H1 (cell line): ENCODE measurements around the gene ZNF212. TPM values are rescaled to one million over a fixed set of nuclear protein-coding genes. Genes with fewer than 3 reads are reported as not detected.

Experiments
- CTCF ChIA-PET: fragments of 300-600 bp; sonication (Branson Sonifier 250); formaldehyde crosslinking; loops from one replicate; lab custom pipeline; 2021; ENCODE audit not compliant: partially characterized antibody; lab: Charles Lee
- POLR2A ChIA-PET: fragments of 300-600 bp; sonication (Branson Sonifier 250); formaldehyde crosslinking; loops from one replicate; lab custom pipeline; 2021; ENCODE audit warnings: inconsistent platforms; ENCODE audit not compliant: partially characterized antibody; lab: Charles Lee
- DNase-seq, 2 experiments: peaks; one replicate each; pipeline versions ENCODE4 v3.0.0 to v3.0.0-alpha.2; 2010 to 2022; ENCODE audit warnings: low spot score in 2 of 2, low read depth in 1 of 2, mixed read lengths in 1 of 2
- FAIRE-seq: peaks from 2 replicates; lab custom pipeline; 2011; peaks lifted over from hg19 to GRCh38; lab: Jason Lieb, UNC
- H2AFZ ChIP-seq: 2 replicates; pipeline ENCODE4 v1.8.1; 2012; ENCODE audit warnings: low read length, inconsistent platforms
- H2AK5ac ChIP-seq: 2 replicates; pipeline ENCODE4 v1.6.1; 2013; ENCODE audit warnings: low read depth, low read length
- H2BK120ac ChIP-seq: replicated peaks from 2 replicates; pipeline ENCODE3; 2013; ENCODE audit warnings: low read depth, low read length, inconsistent platforms
- H2BK12ac ChIP-seq: 2 replicates; pipeline ENCODE4 v1.6.1; 2013; ENCODE audit warnings: low read depth, low read length
- H2BK15ac ChIP-seq: 2 replicates; pipeline ENCODE4 v1.6.1; 2013; ENCODE audit warnings: low read length
- H2BK20ac ChIP-seq: 2 replicates; pipeline ENCODE4 v1.6.1; 2013; ENCODE audit warnings: low read length
- H2BK5ac ChIP-seq: 2 replicates; pipeline ENCODE4 v1.6.1; 2013; ENCODE audit warnings: low read depth, low read length
- H3K14ac ChIP-seq: 2 replicates; pipeline ENCODE4 v1.6.1; 2013; ENCODE audit warnings: inconsistent platforms; ENCODE audit not compliant: insufficient read length
- H3K18ac ChIP-seq: 2 replicates; pipeline ENCODE4 v1.6.1; 2013; ENCODE audit warnings: low read length; ENCODE audit errors: extremely low read depth
- H3K23ac ChIP-seq: 2 replicates; pipeline ENCODE4 v1.6.1; 2013; ENCODE audit warnings: inconsistent platforms; ENCODE audit not compliant: insufficient read length
- H3K23me2 ChIP-seq: 2 replicates; pipeline ENCODE4 v1.6.1; 2013; ENCODE audit warnings: low read depth, low read length
- H3K27ac ChIP-seq: 2 replicates; pipeline ENCODE4 v1.6.1; 2011; ENCODE audit warnings: low read depth, low read length, inconsistent platforms
- H3K27me3 ChIP-seq, 4 experiments: replicated peaks in 1 of 4; 1 replicate in 1 of 4; 2 replicates in 3 of 4; pipeline versions ENCODE4 v1.6.1 to v1.8.1; 2011 to 2013; ENCODE audit warnings: low read length in 3 of 4, mild to moderate bottlenecking in 3 of 4, inconsistent platforms in 2 of 4, mixed read lengths in 2 of 4, moderate library complexity in 1 of 4; ENCODE audit not compliant: control insufficient read depth in 3 of 4, insufficient read depth in 3 of 4; ENCODE audit errors: extremely low read depth in 1 of 4
- H3K36me3 ChIP-seq, 4 experiments: 2 replicates each; pipeline versions ENCODE4 v1.6.1 to v1.8.1; 2011 to 2013; ENCODE audit warnings: mild to moderate bottlenecking in 4 of 4, low read length in 3 of 4, moderate library complexity in 2 of 4, control low read depth in 1 of 4, inconsistent platforms in 1 of 4; ENCODE audit not compliant: insufficient read depth in 4 of 4, control insufficient read depth in 2 of 4
- H3K4ac ChIP-seq: replicated peaks from 2 replicates; pipeline ENCODE3; 2013; ENCODE audit warnings: low read length, low read depth, mixed read lengths, inconsistent platforms; ENCODE audit not compliant: insufficient read length
- H3K4me1 ChIP-seq, 4 experiments: replicated peaks in 1 of 4; 1 replicate in 1 of 4; 2 replicates in 3 of 4; pipeline versions ENCODE4 v1.6.1 to v1.8.1; 2011 to 2013; ENCODE audit warnings: low read length in 3 of 4, inconsistent platforms in 2 of 4, mixed read lengths in 1 of 4; ENCODE audit not compliant: insufficient read depth in 4 of 4, control insufficient read depth in 3 of 4
- H3K4me2 ChIP-seq, 2 experiments: 2 replicates each; pipeline versions ENCODE4 v1.6.1 to v1.8.1; 2011 to 2013; ENCODE audit warnings: low read depth in 2 of 2, low read length in 2 of 2, control low read depth in 1 of 2, inconsistent platforms in 1 of 2, mild to moderate bottlenecking in 1 of 2; ENCODE audit not compliant: insufficient read depth in 1 of 2
- H3K4me3 ChIP-seq, 4 experiments: fragments of 200-600, 300-600 bp in 1 of 4; sonication (generic), shearing (Covaris generic), sonication (Bioruptor Twin) in 1 of 4; 2 replicates each; pipeline versions ENCODE4 v1.5.1 to v1.8.1; 2011 to 2016; ENCODE audit warnings: low read length in 4 of 4, low read depth in 3 of 4, control low read depth in 2 of 4, inconsistent platforms in 2 of 4, mild to moderate bottlenecking in 2 of 4, mixed read lengths in 1 of 4, moderate library complexity in 1 of 4; ENCODE audit not compliant: insufficient read depth in 2 of 4; ENCODE audit errors: extremely low read depth in 1 of 4
- H3K56ac ChIP-seq: replicated peaks from 2 replicates; pipeline ENCODE3; 2013; ENCODE audit warnings: low read depth, mild to moderate bottlenecking, mixed read lengths, low read length, inconsistent platforms; ENCODE audit not compliant: insufficient read length
- H3K79me1 ChIP-seq: 2 replicates; pipeline ENCODE4 v1.6.1; 2013; ENCODE audit warnings: low read depth, low read length, control low read depth
- H3K79me2 ChIP-seq, 2 experiments: 2 replicates each; pipeline versions ENCODE4 v1.6.1 to v1.8.1; 2012 to 2013; ENCODE audit warnings: low read length in 2 of 2, mild to moderate bottlenecking in 2 of 2, inconsistent platforms in 1 of 2; ENCODE audit not compliant: insufficient read depth in 2 of 2, control insufficient read depth in 1 of 2
- H3K9ac ChIP-seq, 4 experiments: replicated peaks in 1 of 4; 1 replicate in 1 of 4; 2 replicates in 3 of 4; pipeline versions ENCODE4 v1.6.1 to v1.8.1; 2011 to 2013; ENCODE audit warnings: low read depth in 3 of 4, low read length in 3 of 4, control low read depth in 2 of 4, mild to moderate bottlenecking in 2 of 4, moderate library complexity in 2 of 4, inconsistent platforms in 1 of 4; ENCODE audit errors: extremely low read depth in 1 of 4
- H3K9me3 ChIP-seq, 2 experiments: 2 replicates each; pipeline versions ENCODE4 v1.6.1 to v1.8.1; 2012 to 2013; ENCODE audit warnings: mild to moderate bottlenecking in 2 of 2, moderate library complexity in 2 of 2, control low read depth in 1 of 2, inconsistent platforms in 1 of 2, low read depth in 1 of 2, low read length in 1 of 2, mixed read lengths in 1 of 2; ENCODE audit not compliant: insufficient read depth in 2 of 2
- H4K20me1 ChIP-seq, 2 experiments: replicated peaks in 1 of 2; 2 replicates each; pipeline versions ENCODE3 to v1.8.1; 2011 to 2013; ENCODE audit warnings: inconsistent platforms in 2 of 2, low read length in 2 of 2, mild to moderate bottlenecking in 1 of 2; ENCODE audit not compliant: insufficient read depth in 2 of 2, control insufficient read depth in 1 of 2
- H4K5ac ChIP-seq: 2 replicates; pipeline ENCODE4 v1.6.1; 2013; ENCODE audit warnings: low read length, low read depth, mixed read lengths, inconsistent platforms; ENCODE audit not compliant: insufficient read length
- H4K8ac ChIP-seq: 2 replicates; pipeline ENCODE4 v1.8.0; 2013; ENCODE audit warnings: mild to moderate bottlenecking, moderate library complexity, low read length, inconsistent platforms; ENCODE audit not compliant: insufficient read depth; ENCODE audit errors: extremely low read depth
- H4K91ac ChIP-seq: replicated peaks from 2 replicates; pipeline ENCODE3; 2013; ENCODE audit warnings: low read length, mixed read lengths, inconsistent platforms; ENCODE audit not compliant: insufficient read length
- POLR2A ChIP-seq, 2 experiments: IDR thresholded peaks; 1 replicate in 1 of 2; 2 replicates in 1 of 2; pipeline ENCODE4 v1.6.1; 2011; ENCODE audit warnings: low read depth in 2 of 2, low read length in 2 of 2, mild to moderate bottlenecking in 2 of 2; ENCODE audit errors: control extremely low read depth in 1 of 2
- TEAD4 ChIP-seq: IDR thresholded peaks from 2 replicates; pipeline ENCODE4 v1.6.1; 2012; ENCODE audit warnings: low read depth, low read length, inconsistent platforms, mixed read lengths
- WGBS, 2 experiments: shearing (Covaris generic) in 1 of 2; methylation state at CpG; one replicate each; pipeline versions ENCODE4 v1.1.6 to v1.1.7; 2013 to 2015; ENCODE audit warnings: low lambda C conversion rate in 2 of 2, mixed read lengths in 2 of 2, inconsistent platforms in 1 of 2, low coverage in 1 of 2, missing lambda C conversion rate in 1 of 2; ENCODE audit not compliant: insufficient replicate concordance in 2 of 2, insufficient coverage in 1 of 2, insufficient read length in 1 of 2; ENCODE audit errors: extremely low coverage in 1 of 2, missing lambda C conversion rate in 1 of 2; 5-methylcytosine and 5-hydroxymethylcytosine counted together
- polyA plus RNA-seq, 7 experiments: library from polyadenylated mRNA; depleted of rRNA in 3 of 7; stranded (reverse) in 5 of 7; unstranded in 2 of 7; fragments of >200 nt in 5 of 7; fragments of 200-250 nt in 2 of 7; gene quantifications; 1 replicate in 5 of 7; 2 replicates in 1 of 7; 4 replicates in 1 of 7; pipeline versions ENCODE4 v1.2.1 to v1.2.3, GENCODE V29; 2011 to 2013; ENCODE audit warnings: missing spikeins in 2 of 7, mixed read lengths in 2 of 7
- total RNA-seq: library from RNA; stranded (reverse); fragmentation: NEBNext Ultra II Directional; extraction: Animal tissue kit (Norgen Biotek cat#: 25700); gene quantifications from 2 replicates; pipeline ENCODE4 v1.2.1, GENCODE V29; 2021

The ZNF212 gene
- total and polyA plus RNA-seq, 2 of the 8 experiments (the other 6 are each of a cell fraction or from before 2014, with no cell fraction given) = 6.7 to 19.3 TPM

DNA sequence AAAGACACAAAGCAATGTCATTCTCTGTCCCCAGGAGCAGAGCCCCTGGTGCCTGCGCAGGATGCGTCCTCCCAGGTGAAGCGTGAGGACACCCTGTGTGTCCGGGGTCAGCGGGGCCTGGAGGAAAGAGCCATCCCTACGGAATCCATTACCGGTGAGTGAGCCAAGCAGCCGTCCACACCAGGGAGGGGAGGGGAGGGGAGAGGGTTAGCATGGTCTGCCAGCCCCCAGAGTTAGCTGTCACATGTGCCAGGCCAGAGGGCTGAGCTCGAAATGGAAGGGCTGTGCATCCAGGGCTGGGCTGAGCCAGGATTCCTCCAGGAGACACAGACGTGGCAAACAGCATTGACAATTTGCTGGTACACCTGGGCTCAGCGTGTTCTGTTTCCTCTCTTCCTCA lies 28.9 kb upstream of the ZNF212 start:
- no peak overlapping the region for H2BK120ac ChIP-seq
- H3K9me3 ChIP-seq = no peaks in the 10 kb centered on the region
- H3K79me2 ChIP-seq = no peaks in the 10 kb centered on the region; a peak in 1 of 4 replicates
- H4K8ac ChIP-seq = no peak overlapping the region
- no peak overlapping the region for H2AFZ ChIP-seq
- H2BK20ac ChIP-seq = no peak overlapping the region
- H2BK5ac ChIP-seq = no peak overlapping the region
- no peak overlapping the region for H2AK5ac ChIP-seq
- H3K23me2 ChIP-seq = no peaks in the 10 kb centered on the region
- H3K56ac ChIP-seq = no peak overlapping the region
- DNase-seq (no peak), FAIRE-seq (no peak)
- no peak overlapping the region for H3K9ac ChIP-seq
- H4K20me1 ChIP-seq = peaks cover 2 to 3% of the 10 kb centered on the region in 2 experiments
- H4K91ac ChIP-seq = no peak overlapping the region
- no peak overlapping the region for H3K23ac ChIP-seq
- no peak overlapping the region for H3K4me3 ChIP-seq
- no peaks in the 10 kb centered on the region for H3K27me3 ChIP-seq
- H3K14ac ChIP-seq = no peak overlapping the region
- H3K4me1 ChIP-seq = peaks cover 0 to 7% (median 2%) of the 10 kb centered on the region in 4 experiments; a peak in 4 of 7 replicates
- H3K27ac ChIP-seq = no peak overlapping the region
- no peak overlapping the region for H3K18ac ChIP-seq
- H2BK12ac ChIP-seq = no peak overlapping the region
- no peak overlapping the region for H4K5ac ChIP-seq
- no peak overlapping the region for H3K4me2 ChIP-seq
- no peak overlapping the region for H2BK15ac ChIP-seq
- POLR2A ChIA-PET = interaction anchor here (1.1 to 1.2 kb wide), 2 partner anchors 16 to 66 kb away, joined by 3 to 6 read pairs; partner anchors contain the start of gene ZNF282
- WGBS, 2 experiments = 93% methylated on average over 9 of the region's 11 CpGs; no CpG with 5 or more reads in 1 of the 2 experiments
- TF ChIP-seq POLR2A (IDR thresholded peaks at IDR 0.05; ENCODE audit: control extremely low read depth in 1 of 2, low read depth in 2 of 2, low read length in 2 of 2) (no peak), TEAD4 (no peak)
- H3K36me3 ChIP-seq = peaks cover 42 to 87% (median 68%) of the 10 kb centered on the region in 4 experiments
- H3K79me1 ChIP-seq = peaks cover under 1% of the 10 kb centered on the region
- CTCF ChIA-PET = interaction anchor here (0.5 to 1.8 kb wide), 11 partner anchors 8 to 188 kb away, joined by 3 to 9 read pairs (median 3); partner anchors contain the start of gene ZNF282
- no peak overlapping the region for H3K4ac ChIP-seq
